ENCODE data around the gene PCNX2. TPM values are rescaled to one million over a fixed set of nuclear protein-coding genes. Genes with fewer than 3 reads are reported as not detected.

PCNX2 gene
- total and polyA plus RNA-seq, 2 donors (not counting 1 experiment from before 2014, with no cell fraction given), result 17.6 to 34.7 TPM

DNA sequence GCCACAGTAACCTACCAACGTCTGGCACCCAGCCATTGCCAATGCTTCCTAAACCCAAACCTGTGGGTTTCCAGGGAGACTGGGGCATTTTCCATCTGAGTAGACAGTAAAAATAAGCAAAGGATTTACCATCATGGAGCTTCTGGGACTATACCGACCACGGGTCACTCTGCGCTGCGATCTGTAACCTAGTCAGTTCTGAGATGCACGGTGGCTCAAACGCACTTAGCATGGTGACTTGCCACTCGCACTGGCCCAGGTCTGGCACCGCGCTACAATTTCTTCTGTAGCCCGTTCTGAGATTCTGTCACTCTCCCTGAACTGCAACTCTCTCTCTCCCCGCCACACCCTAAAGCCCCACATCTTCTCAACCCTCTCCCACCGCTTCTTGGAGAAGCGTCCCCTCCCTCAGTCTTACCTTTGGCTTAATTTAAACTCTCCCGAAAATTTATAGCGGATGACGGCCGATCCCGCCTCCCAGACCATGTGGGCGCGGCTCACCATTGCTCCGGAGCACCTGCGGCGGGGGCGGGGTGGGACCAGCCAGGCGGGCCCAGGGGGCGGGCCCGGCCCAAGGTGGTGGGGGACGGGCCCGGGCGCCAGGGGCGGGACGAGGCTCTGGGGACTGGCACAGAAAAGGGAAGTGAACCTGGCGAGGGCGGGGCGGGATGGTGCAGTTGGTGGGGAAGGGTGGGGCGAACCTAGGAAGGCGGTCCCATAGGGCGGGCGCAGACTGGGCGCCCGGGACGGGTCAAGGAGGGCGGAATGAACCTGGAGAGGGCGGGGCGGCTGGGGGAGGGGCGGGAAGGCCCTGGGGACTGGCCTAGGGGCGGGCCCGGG, 31.5 kb upstream of the PCNX2 start:
- H3K79me2 ChIP-seq (ENCODE audit: control insufficient read depth, insufficient read depth, low read length), result no peaks in the 10 kb centered on the region
- peak; percentile 95 for ATAC-seq (ENCODE audit: low read depth)

More for the DNA sequence above, 31.5 kb upstream of the PCNX2 start:
- Histone ChIP-seq H3K9ac (ENCODE audit: low read length) (peak overlapping the region; percentile 51), H3K27ac (ENCODE audit: low read length in 2 of 2) (no peak overlapping the region), H3K4me1 (ENCODE audit: control insufficient read depth in 2 of 2, insufficient read depth in 2 of 2, low read length in 2 of 2) (peaks cover 11 to 12% of the 10 kb centered on the region in 2 donors), H4K20me1 (ENCODE audit: control insufficient read depth, insufficient read depth, low read length, poor library complexity, severe bottlenecking) (no peaks in the 10 kb centered on the region), H3K36me3 (replicated peaks in 1 of 2; ENCODE audit: control extremely low read depth in 1 of 2, control insufficient read depth in 1 of 2, extremely low read depth in 1 of 2, insufficient read depth in 2 of 2, low read length in 1 of 2) (no peaks in the 10 kb centered on the region), H3K4me2 (replicated peaks; ENCODE audit: low read depth, low read length, poor library complexity, severe bottlenecking) (peak overlapping the region; percentile 82), H3K4me3 (ENCODE audit: control extremely low read depth in 1 of 5, extremely low read depth in 1 of 5, insufficient read depth in 1 of 5, low read depth in 2 of 5, low read length in 4 of 5) (peak overlapping the region in 4 of 5 experiments; percentile 32 to 62 (median 51)), H3K9me3 (ENCODE audit: control extremely low read depth in 1 of 3, control insufficient read depth in 2 of 3, insufficient read depth in 1 of 3, low read length in 2 of 3) (peaks cover 0 to 1% (median 0%) of the 10 kb centered on the region in 3 donors), H3K27me3 (replicated peaks in 1 of 4; ENCODE audit: control extremely low read depth in 1 of 4, control insufficient read depth in 3 of 4, insufficient read depth in 4 of 4, low read length in 3 of 4) (peaks cover 0 to 7% (median 2%) of the 10 kb centered on the region in 4 experiments), H2AFZ (ENCODE audit: insufficient read depth, low read depth, low read length, poor library complexity, severe bottlenecking) (peak overlapping the region; percentile 77)
- WGBS (ENCODE audit: insufficient coverage), result 7% methylated on average over 26 of the region's 49 CpGs
- Mint-ChIP-seq H3K4me3 (peak overlapping the region; percentile 90), H3K9me3 (ENCODE audit: insufficient read depth) (no peaks in the 10 kb centered on the region), H3K27me3 (peaks cover 16% of the 10 kb centered on the region), H3K4me1 (peaks cover 16% of the 10 kb centered on the region), H3K27ac (peak overlapping the region; percentile 79)
- ChIA-PET POLR2A (no interaction called here), CTCF (no interaction called here)
- DNase-seq, result peak; percentile 97
- TF ChIP-seq EZH2 (IDR thresholded peaks at IDR 0.05; ENCODE audit: borderline replicate concordance, insufficient read depth, low read depth, low read length, poor library complexity, severe bottlenecking), result no peak
- TF ChIP-seq, protein P1, sequence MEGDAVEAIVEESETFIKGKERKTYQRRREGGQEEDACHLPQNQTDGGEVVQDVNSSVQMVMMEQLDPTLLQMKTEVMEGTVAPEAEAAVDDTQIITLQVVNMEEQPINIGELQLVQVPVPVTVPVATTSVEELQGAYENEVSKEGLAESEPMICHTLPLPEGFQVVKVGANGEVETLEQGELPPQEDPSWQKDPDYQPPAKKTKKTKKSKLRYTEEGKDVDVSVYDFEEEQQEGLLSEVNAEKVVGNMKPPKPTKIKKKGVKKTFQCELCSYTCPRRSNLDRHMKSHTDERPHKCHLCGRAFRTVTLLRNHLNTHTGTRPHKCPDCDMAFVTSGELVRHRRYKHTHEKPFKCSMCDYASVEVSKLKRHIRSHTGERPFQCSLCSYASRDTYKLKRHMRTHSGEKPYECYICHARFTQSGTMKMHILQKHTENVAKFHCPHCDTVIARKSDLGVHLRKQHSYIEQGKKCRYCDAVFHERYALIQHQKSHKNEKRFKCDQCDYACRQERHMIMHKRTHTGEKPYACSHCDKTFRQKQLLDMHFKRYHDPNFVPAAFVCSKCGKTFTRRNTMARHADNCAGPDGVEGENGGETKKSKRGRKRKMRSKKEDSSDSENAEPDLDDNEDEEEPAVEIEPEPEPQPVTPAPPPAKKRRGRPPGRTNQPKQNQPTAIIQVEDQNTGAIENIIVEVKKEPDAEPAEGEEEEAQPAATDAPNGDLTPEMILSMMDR (IDR thresholded peaks at IDR 0.05), result no peak
- intact Hi-C loops (cut with micrococcal nuclease), result loop anchor here (1.0 to 5.0 kb wide), 2 partner anchors 32 to 375 kb away; partner anchors contain the start of genes NTPCR and PCNX2

Data from B cell (primary cell).